Smooth muscle cell of the umbilical artery (primary cell): ENCODE results near the gene SNTN. TPM values are rescaled to one million over a fixed set of nuclear protein-coding genes. Genes with fewer than 3 reads are reported as not detected.

Experiments used
- total RNA-seq: library from RNA; depleted of rRNA; stranded (reverse); fragments of >200 nt; gene quantifications from 2 replicates; pipeline ENCODE4 v1.2.3, GENCODE V29; 2014

The SNTN gene
- not detected in 2 replicates for total RNA-seq

GRCh38 chr3:63652066-63652725 is at the start of gene SNTN:
Gene SNTN (plus strand): TSS chr3:63652675. CDS start chr3:63652688, 13 bp downstream.

Other genes starting within 250 kb of the SNTN start
- not detected in 2 replicates for gene C3orf49, start 166.6 kb downstream of the SNTN start, total RNA-seq
- 42.2 and 51.5 TPM in 2 replicates for gene THOC7, start 211.1 kb downstream of the SNTN start, total RNA-seq
- 10.4 and 13.6 TPM in 2 replicates for gene ATXN7, start 211.2 kb downstream of the SNTN start, total RNA-seq